Neuronal stem cell (in vitro differentiated cells): ENCODE results near the gene PIAS2. TPM values are rescaled to one million over a fixed set of nuclear protein-coding genes. Genes with fewer than 3 reads are reported as not detected.
A peak's percentile ranks its signal among the peaks of the same experiment; 100 is the strongest.
"Not testable (repeated sequence)": the region's sequence is repeated elsewhere in the genome, so short reads cannot be mapped to it uniquely, and the experiment has no call there.

Experiments used
- DNase-seq: peaks from one replicate; pipeline ENCODE4 v3.0.0-alpha.2; 2013; ENCODE audit warnings: low spot score
- H2AFZ ChIP-seq: one replicate; pipeline ENCODE4 v1.6.1; 2013; ENCODE audit warnings: mild to moderate bottlenecking, low read length, inconsistent platforms
- H2AK5ac ChIP-seq: 2 replicates; pipeline ENCODE4 v1.6.1; 2013; ENCODE audit warnings: low read depth, mild to moderate bottlenecking, inconsistent platforms, low read length, moderate library complexity, mixed read lengths
- H2BK120ac ChIP-seq: 2 replicates; pipeline ENCODE4 v1.6.1; 2013; ENCODE audit warnings: low read depth, mild to moderate bottlenecking, inconsistent platforms, low read length, moderate library complexity, mixed read lengths
- H2BK12ac ChIP-seq: one replicate; pipeline ENCODE4 v1.6.1; 2013; ENCODE audit warnings: low read length, inconsistent platforms
- H2BK15ac ChIP-seq: 2 replicates; pipeline ENCODE4 v1.6.1; 2013; ENCODE audit warnings: mild to moderate bottlenecking, low read length, inconsistent platforms, mixed read lengths
- H2BK5ac ChIP-seq: one replicate; pipeline ENCODE4 v1.6.1; 2013; ENCODE audit warnings: inconsistent platforms, mild to moderate bottlenecking, low read length, moderate library complexity
- H3K14ac ChIP-seq: one replicate; pipeline ENCODE4 v1.6.1; 2013; ENCODE audit warnings: low read length, inconsistent platforms
- H3K18ac ChIP-seq: 2 replicates; pipeline ENCODE4 v1.6.1; 2013; ENCODE audit warnings: low read length, inconsistent platforms
- H3K23ac ChIP-seq: 2 replicates; pipeline ENCODE4 v1.6.1; 2013; ENCODE audit warnings: low read depth, mild to moderate bottlenecking, mixed read lengths, low read length, inconsistent platforms; ENCODE audit not compliant: poor library complexity
- H3K27ac ChIP-seq: replicated peaks from 3 replicates; pipeline ENCODE4 v1.5.1; 2013; ENCODE audit warnings: low read length, inconsistent platforms
- H3K27me3 ChIP-seq, 3 experiments: 2 replicates each; pipeline ENCODE4 v1.6.1; 2013; ENCODE audit warnings: low read length in 3 of 3, mild to moderate bottlenecking in 2 of 3, inconsistent platforms in 1 of 3, low read depth in 1 of 3, mixed read lengths in 1 of 3, moderate library complexity in 1 of 3; ENCODE audit not compliant: control insufficient read depth in 3 of 3, insufficient read depth in 3 of 3
- H3K36me3 ChIP-seq, 2 donors: replicated peaks in 1 of 2; 2 replicates each; pipeline ENCODE4 v1.6.1; 2013; ENCODE audit warnings: low read length in 2 of 2; ENCODE audit not compliant: control insufficient read depth in 2 of 2, insufficient read depth in 2 of 2
- H3K4ac ChIP-seq: 2 replicates; pipeline ENCODE4 v1.6.1; 2013; ENCODE audit warnings: inconsistent platforms, mild to moderate bottlenecking, low read length, moderate library complexity
- H3K4me1 ChIP-seq, 2 donors: 1 replicate in 1 of 2; 2 replicates in 1 of 2; pipeline ENCODE4 v1.6.1; 2013; ENCODE audit warnings: low read length in 2 of 2, low read depth in 1 of 2; ENCODE audit not compliant: control insufficient read depth in 2 of 2, insufficient read depth in 1 of 2
- H3K4me2 ChIP-seq: one replicate; pipeline ENCODE4 v1.6.1; 2013; ENCODE audit warnings: mild to moderate bottlenecking, low read length, inconsistent platforms; ENCODE audit not compliant: insufficient read depth, poor library complexity, severe bottlenecking
- H3K4me3 ChIP-seq, 2 donors: 2 replicates each; pipeline ENCODE4 v1.5.1; 2013; ENCODE audit warnings: low read length in 2 of 2, mild to moderate bottlenecking in 2 of 2, inconsistent platforms in 1 of 2, moderate library complexity in 1 of 2
- H3K79me1 ChIP-seq: one replicate; pipeline ENCODE4 v1.6.1; 2013; ENCODE audit warnings: low read depth, mild to moderate bottlenecking, inconsistent platforms, low read length, moderate library complexity
- H3K9ac ChIP-seq: one replicate; pipeline ENCODE4 v1.6.1; 2013; ENCODE audit warnings: mild to moderate bottlenecking, low read depth, low read length, inconsistent platforms; ENCODE audit not compliant: poor library complexity
- H3K9me3 ChIP-seq, 2 donors: replicated peaks in 1 of 2; 2 replicates each; pipeline versions ENCODE3 to v1.6.1; 2013; ENCODE audit warnings: low read length in 2 of 2, mild to moderate bottlenecking in 2 of 2, inconsistent platforms in 1 of 2, low read depth in 1 of 2, mixed read lengths in 1 of 2, moderate library complexity in 1 of 2; ENCODE audit not compliant: control insufficient read depth in 2 of 2, insufficient read depth in 1 of 2
- H4K8ac ChIP-seq: one replicate; pipeline ENCODE4 v1.6.1; 2013; ENCODE audit warnings: low read depth, mild to moderate bottlenecking, inconsistent platforms, low read length, moderate library complexity
- H4K91ac ChIP-seq: one replicate; pipeline ENCODE4 v1.6.1; 2013; ENCODE audit warnings: low read length, low read depth, mild to moderate bottlenecking, inconsistent platforms; ENCODE audit not compliant: poor library complexity
- WGBS, 2 donors: extraction: QIAGEN DNeasy Blood & Tissue Kit; methylation state at CpG; one replicate each; pipeline ENCODE4 v1.1.7; 2013; ENCODE audit warnings: missing lambda C conversion rate in 2 of 2, mixed read lengths in 1 of 2; ENCODE audit not compliant: insufficient read length in 2 of 2, insufficient replicate concordance in 1 of 2; ENCODE audit errors: extremely low coverage in 2 of 2; 5-methylcytosine and 5-hydroxymethylcytosine counted together
- polyA plus RNA-seq, 2 experiments: library from polyadenylated mRNA; stranded (reverse); fragments of 200-250 nt; gene quantifications; one replicate each; pipeline ENCODE4 v1.2.3, GENCODE V29; 2013

PIAS2 gene
- 24.1 TPM for polyA plus RNA-seq (2013, experiment 1 of 2)
- 26.2 TPM for polyA plus RNA-seq (2013, experiment 2 of 2)

DNA sequence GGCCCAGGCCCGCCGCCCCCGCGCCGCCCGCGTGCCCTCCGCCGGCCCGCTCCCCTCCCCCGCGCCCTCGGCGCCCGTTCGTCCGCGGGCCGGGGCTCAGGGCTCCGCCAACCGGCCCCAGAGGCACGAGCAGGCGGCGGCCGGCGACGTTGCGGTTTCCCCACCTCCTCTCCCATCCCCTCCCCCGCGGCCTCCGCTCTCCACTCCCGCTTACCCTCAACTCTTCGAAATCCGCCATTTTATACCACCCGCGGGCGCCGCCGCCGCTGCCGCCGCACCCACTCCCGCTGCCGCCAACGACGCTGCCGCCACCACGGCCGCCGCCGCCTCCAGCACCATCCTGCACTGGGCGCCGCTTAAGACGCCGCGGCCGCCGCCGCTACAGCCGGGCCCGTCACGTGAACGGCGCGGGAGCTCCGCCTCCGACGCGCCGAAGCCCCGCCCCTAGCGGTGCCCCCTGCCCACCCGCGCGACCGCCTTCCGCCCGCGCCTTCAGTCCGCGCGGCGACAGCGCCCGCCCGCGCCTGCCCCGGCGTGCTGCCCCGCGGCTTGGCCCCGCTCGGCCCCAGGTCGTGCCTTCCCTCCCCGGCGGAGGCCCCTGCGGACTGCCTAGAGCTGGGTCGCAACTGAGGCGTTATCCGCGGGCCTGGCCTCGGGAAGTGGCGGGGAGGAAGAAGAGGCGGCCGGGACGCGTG lies at the start of gene PIAS2, which contains the start of gene KATNAL2:
Gene PIAS2, minus strand, starts transcription at position 400 of the 695 bp plus-strand sequence. Its CDS starts 162 bp downstream, at position 238.
Gene KATNAL2, plus strand, starts transcription at position 495 of the 695 bp plus-strand sequence. CDS start 29,271 bp downstream, outside the sequence.
- Histone ChIP-seq H3K36me3 (no peaks in the 10 kb centered on the region), H3K9ac (peak within 1 kb of the TSS; percentile 95), H3K23ac (peak within 1 kb of the TSS; percentile 98), H2AFZ (peak within 1 kb of the TSS; percentile 98), H2BK5ac (peak within 1 kb of the TSS; percentile 85), H3K27me3 (no peaks in the 10 kb centered on the region), H3K79me1 (peaks cover 3% of the 10 kb centered on the region), H3K4me1 (peaks cover 9 to 10% of the 10 kb centered on the region in 2 donors), H4K91ac (no peak within 1 kb of the TSS), H3K4ac (no peak within 1 kb of the TSS), H3K14ac (no peak within 1 kb of the TSS), H2AK5ac (no peak within 1 kb of the TSS), H2BK15ac (no peak within 1 kb of the TSS), H4K8ac (no peak within 1 kb of the TSS), H3K27ac (no peak within 1 kb of the TSS), H3K18ac (peak within 1 kb of the TSS; percentile 98), H3K4me2 (peak within 1 kb of the TSS; percentile 81), H2BK12ac (no peak within 1 kb of the TSS), H2BK120ac (no peak within 1 kb of the TSS), H3K9me3 (no peaks in the 10 kb centered on the region), H3K4me3 (peak within 1 kb of the TSS; percentile 90 to 98)
- peak; percentile 73 for DNase-seq
- no CpG with 5 or more reads among the region's 107 CpGs for WGBS, 2 donors

DNA sequence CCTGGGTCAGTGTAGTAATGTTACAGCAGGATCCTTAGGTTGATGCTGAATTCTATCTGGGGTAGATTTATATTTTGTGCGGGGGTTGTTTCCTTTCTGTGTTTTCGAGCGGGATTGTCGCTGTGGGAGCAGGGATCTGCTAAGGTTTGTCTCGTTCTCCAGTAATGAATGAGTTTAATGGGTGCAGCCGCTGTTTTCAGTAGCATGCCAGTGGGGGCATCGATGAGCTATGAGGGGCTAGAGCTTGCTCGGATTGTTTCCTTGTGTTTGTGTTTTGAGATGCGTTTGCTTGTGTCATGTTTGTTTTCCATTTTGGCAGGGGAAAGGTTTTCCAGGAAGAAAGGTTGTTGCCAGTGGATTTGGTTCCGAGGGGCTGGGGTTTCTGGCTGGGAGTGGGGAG lies 49.0 kb upstream of the PIAS2 start:
- H2BK15ac ChIP-seq, H3K4ac ChIP-seq, H3K36me3 ChIP-seq, H3K27me3 ChIP-seq, H3K9ac ChIP-seq, H3K23ac ChIP-seq, H2BK120ac ChIP-seq, H2BK5ac ChIP-seq, H3K4me3 ChIP-seq, H3K27ac ChIP-seq, H3K4me1 ChIP-seq, DNase-seq, H2BK12ac ChIP-seq, H4K8ac ChIP-seq, H2AFZ ChIP-seq, H3K9me3 ChIP-seq, H4K91ac ChIP-seq, H3K4me2 ChIP-seq, H3K79me1 ChIP-seq, H3K18ac ChIP-seq, H2AK5ac ChIP-seq, H3K14ac ChIP-seq: not testable (repeated sequence)
- WGBS, 2 donors: no CpG with 5 or more reads among the region's 10 CpGs

GRCh38 chr18:46964579-46965293 lies 47.4 kb upstream of the PIAS2 start:
- H2BK12ac ChIP-seq, H2AK5ac ChIP-seq, H3K27ac ChIP-seq, H3K79me1 ChIP-seq, H3K4ac ChIP-seq, H3K9ac ChIP-seq, DNase-seq, H3K36me3 ChIP-seq, H3K14ac ChIP-seq, H3K4me1 ChIP-seq, H3K9me3 ChIP-seq, H3K4me3 ChIP-seq, H4K91ac ChIP-seq, H3K4me2 ChIP-seq, H2BK15ac ChIP-seq, H4K8ac ChIP-seq, H2BK120ac ChIP-seq, H3K23ac ChIP-seq, H2BK5ac ChIP-seq, H3K27me3 ChIP-seq, H3K18ac ChIP-seq, H2AFZ ChIP-seq: not testable (repeated sequence)
- WGBS, 2 donors: no CpG with 5 or more reads among the region's 31 CpGs
